T-helper 2 cell (primary cell): ENCODE measurements around the gene STAMBPL1.

Experiments used
- DNase-seq, 5 experiments: peaks; one replicate each; pipeline versions ENCODE4 v3.0.0 to v3.0.0-alpha.2; 2012 to 2022

STAMBPL1 gene

DNA sequence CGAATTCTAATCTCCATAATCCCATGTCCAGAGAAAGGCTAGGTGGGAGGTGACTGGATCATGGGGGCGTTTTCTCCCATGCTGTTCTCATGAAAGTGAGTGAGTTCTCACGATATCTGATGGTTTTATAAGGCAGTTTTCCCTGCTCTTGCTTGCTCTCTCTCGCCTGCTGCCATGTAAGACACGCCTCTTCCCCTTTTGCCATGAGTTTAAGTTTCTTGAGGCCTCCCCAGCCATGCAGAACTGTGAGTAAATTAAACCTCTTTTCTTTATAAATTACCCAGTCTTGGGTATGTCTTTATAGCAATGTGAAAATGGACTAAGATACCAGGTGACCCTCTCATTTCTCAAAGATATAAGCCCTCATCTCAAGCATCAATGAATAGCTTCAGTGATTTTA lies 73.6 kb downstream of the STAMBPL1 start:
- DNase-seq, result no peak

DNA sequence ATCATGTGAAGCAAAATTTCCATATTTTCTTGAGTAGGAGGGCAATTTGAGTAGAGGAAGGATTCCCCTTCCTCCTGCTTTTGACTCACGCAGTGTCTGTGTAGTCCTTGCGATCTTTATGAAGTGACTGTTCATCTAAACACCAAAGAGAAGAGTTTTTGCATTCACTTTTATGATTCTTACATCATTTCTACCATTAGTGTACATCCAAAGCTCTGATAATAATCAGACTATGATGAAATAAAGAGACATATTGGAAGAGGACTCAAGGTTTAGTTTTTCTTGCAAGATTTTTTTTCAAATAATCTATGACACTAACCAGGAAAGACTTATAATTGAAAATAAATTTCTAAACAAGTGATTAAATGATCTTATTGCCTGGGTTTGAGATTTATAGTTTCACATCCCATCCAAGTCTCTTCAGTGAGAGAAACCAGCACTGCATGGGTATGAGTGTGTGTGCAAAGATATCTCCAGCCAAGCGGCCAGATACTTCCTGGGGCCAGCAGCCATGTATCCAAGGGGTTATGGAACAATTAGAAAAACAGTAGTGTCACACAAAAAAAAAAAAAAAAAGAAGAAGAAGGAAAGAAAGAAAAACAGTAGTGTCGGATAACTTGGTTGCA lies 74.5 kb downstream of the STAMBPL1 start:
- DNase-seq, result no peak

- no peak for DNase-seq
These were observed 77.3 kb downstream of the STAMBPL1 start for GRCh38 chr10:88957381-88957780.

DNA sequence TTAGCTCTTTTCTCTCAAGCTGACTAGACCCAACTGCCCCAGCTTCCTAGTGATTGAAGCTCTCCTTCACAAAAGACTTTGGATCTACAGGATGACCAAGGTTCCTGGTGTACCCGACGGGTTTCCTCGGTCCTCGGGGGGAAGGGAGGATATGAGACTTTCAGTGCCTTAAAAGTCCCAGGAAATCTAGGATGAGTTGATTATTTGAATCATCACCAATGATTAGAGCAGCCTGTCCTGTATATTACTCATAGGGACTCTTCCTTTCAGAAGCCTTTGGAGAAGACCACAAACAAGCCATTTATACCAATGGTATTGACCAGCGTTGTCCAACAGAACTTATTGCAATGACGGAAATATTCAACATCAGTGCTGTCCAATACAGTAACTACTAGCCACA lies 78.7 kb downstream of the STAMBPL1 start:
- DNase-seq, result no peak

DNA sequence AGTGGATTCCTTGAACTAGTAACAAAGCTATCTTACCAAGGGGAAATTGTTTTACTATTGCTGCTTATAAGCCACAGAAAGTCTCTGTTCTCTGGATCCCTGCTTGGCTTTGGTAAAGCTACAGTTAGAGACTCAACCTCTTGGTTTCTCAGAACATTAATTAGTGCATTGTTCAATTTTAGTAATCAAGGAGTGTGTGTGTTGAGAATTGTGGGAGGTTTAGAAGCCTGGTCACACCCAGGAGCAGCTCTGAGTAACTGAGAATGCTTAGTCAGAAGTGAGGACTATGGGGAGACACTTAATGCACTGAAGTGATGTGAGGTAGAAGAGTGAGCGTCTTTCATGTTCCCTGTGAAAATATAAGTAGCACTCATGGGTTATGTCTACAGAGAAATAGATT lies 80.8 kb downstream of the STAMBPL1 start:
- peak in 1 of 5 experiments; percentile 40 for DNase-seq

DNA sequence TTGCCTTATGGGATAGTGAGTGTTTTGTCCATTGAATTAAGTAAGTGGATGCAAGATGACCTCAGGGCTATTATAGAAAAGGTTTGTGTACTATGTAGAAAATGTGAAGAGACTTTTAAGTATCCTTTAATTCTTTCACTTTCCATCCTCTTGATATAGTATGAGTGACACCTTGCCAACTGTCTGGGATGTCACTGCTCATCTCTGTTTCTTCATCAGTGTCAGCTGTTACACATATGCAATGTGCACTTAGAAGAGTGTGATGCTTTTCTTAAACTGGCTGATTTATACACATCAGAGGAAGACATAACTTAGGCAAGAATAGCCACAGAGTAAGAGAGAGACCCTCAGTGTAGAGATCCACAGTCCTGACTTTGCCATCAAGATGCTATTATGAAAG lies 81.2 kb downstream of the STAMBPL1 start:
- DNase-seq, result no peak

- peak in 2 of 5 experiments; percentile 31 to 73 for DNase-seq
These were observed 82.3 kb downstream of the STAMBPL1 start for GRCh38 chr10:88962336-88962735.

DNA sequence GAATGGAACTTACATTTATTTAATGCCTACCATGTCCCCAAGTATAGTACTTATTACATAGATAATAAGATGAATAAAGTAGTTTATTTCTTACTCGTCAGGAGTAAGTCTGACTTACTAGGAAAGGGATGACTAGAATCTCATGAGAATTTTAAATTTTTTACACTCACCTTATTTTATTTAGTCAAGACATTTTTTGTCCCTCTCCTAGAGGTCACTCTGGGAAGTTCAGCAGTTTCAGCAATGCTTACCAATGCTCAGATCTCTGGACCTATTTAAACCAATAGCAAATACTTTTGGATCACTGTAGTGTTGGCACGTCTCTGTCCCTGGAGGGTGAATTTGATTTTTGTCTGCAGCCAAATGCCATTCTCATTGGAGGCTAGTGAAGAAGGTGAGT lies 83.3 kb downstream of the STAMBPL1 start:
- no peak for DNase-seq

DNA sequence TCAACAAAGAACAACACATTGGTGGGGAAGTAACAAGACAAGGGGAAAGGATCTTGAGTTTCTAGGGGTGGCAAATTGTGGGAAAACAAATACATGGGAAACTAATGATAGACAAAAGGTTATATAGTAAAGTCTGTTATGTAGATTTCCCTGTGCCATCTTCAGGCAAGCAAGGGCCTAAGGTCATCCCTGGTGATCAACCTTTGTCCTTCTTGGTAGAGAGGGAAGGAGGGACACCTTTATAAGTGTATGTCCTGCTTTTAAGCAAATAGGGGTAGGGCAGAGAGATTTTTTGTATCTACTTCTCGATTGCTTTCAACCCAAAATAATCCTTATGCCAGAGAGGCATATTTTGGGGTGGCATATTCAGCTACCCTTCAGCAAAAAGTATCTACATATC lies 84.3 kb downstream of the STAMBPL1 start:
- DNase-seq, result no peak

GRCh38 chr10:88964869-88965415 lies 84.9 kb downstream of the STAMBPL1 start:
- no peak for DNase-seq

DNA sequence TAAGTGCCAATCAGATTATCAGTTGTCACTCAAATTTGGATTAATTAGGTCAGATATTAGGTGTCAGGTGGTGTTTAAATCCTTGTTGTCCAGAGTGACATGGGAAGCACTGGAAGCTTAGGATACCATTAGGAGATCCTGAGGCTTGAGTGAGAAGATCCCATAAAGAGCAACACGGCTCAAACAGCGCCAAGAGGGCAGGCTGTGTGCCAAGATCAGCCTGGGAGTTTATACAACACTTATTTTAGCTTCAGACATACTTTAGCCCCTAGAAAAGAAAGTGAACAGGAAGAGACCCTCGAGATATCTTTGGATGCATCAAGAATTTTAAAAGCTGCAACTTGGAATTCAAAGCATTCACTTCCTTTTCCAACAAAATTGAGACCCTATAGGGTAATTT lies 86.8 kb downstream of the STAMBPL1 start:
- DNase-seq, result no peak

DNA sequence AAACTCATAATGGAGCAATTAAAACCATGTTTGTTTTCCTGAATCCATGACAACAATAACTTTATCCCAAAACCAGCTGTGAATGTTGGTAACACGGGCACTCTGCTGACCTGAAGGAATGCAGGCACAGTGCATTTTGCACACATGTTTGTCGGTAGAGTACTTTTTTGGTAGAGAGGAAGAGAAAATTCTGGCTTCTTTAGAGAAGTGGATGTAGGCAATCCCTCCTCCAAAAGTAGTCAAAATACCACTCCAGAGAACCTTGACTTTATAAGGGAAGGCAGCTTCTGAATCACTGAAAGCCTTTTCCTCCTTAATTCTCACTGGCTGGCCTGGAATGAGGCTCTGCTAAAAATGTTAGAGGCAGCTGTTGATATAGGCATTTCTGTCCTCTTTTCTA lies 88.3 kb downstream of the STAMBPL1 start:
- DNase-seq, result no peak

- no peak for DNase-seq
These were observed 91.4 kb downstream of the STAMBPL1 start for GRCh38 chr10:88971221-88972061.
